Activated CD4-positive, alpha-beta T cell treated with anti-CD3 and anti-CD28 coated beads for 24 hours (primary cell): ENCODE measurements around the gene EPB41L2.
"Not testable (repeated sequence)": the region's sequence is repeated elsewhere in the genome, so short reads cannot be mapped to it uniquely, and the experiment has no call there.

Experiments used
- DNase-seq, 2 donors: peaks; one replicate each; pipeline ENCODE4 v3.0.0-alpha.2; 2020; ENCODE audit warnings: low read depth in 2 of 2

The EPB41L2 gene

DNA sequence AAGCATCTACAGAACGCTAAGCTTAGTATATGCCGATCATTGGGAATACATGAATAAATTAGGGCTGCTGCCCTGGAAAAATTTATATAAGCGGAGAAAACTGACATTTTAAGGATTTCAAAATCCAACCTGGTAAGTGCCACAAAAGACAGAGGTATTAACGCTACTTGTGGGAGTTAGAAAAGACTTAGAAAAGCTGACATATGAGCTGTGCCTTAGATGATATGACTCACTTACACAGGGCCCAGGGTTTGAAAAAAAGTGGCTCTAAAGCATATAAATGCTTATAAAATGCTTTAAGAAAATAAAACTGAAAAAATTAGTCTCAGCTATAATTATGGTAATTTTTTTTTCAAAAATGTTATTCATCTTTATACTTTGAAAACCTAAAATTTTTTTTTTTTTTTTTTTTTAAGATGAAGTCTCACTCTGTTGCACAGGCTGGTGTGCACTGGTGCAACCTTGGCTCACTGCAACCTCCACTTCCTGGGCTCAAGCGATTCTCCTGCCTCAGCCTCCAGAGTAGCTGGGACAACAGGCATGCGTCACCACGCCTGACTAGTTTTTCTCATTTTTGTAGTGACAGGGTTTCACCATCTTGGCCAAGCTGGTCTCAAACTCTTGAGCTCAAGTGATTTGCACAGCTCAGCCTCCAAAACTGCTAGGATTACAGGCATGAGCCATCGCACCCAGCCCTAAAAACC lies 25.7 kb downstream of the EPB41L2 start:
- no peak for DNase-seq

DNA sequence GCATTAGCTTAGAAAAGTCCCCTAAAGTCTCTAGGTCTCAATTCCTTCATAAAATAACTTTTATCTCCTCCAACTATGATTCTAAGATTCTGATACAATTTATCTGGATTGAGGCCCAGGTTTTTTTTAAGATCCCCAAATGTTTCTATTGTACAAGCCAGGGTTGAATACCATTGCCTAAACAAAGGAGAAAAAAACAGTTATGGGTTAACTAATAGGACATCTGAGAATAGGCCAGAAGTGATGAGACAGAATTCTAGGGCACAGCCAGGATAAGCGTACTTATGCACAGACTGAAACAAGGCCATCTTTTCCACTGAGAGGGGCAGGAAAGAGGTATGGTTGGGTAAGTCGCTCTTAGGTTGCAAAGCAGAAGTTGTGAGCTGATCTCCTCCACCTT lies 26.4 kb downstream of the EPB41L2 start:
- no peak for DNase-seq

DNA sequence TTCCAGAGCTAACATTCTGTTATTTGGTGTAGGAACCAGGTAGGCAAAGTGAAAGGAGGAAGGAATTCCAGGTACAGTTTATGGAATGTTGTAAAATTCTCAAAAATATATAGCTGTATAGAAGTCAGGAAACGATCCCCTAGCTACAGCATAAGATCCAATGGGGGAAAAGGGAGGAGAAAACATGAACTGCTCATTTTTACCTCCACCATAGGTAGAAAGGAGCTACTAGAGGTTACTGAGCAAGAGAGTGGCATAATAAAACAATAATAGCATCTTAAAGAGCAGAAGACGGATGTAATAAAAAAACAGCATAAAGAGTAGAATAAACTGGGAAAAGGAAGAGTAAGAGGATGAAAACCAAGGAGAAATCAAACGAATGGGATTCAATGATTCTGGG lies 26.9 kb downstream of the EPB41L2 start:
- no peak for DNase-seq

DNA sequence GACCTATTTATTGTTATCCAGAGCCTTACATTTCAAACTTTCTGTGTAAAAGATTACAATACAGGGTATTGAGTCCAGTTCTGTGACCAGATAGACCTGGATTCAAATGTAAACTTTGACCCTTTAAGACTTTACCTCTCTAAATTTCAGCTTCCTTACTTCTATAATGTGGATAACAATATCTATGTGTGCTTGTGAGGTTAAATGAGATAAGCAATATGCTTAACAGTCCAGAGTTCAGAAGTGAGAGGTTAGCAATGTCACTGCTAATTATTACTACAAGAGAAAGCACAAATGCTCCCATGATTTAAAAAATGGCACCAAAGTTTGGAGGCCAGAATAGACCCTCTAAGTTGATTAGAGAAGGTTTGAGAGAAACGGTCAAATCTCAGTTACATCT lies 27.5 kb downstream of the EPB41L2 start:
- no peak for DNase-seq

DNA sequence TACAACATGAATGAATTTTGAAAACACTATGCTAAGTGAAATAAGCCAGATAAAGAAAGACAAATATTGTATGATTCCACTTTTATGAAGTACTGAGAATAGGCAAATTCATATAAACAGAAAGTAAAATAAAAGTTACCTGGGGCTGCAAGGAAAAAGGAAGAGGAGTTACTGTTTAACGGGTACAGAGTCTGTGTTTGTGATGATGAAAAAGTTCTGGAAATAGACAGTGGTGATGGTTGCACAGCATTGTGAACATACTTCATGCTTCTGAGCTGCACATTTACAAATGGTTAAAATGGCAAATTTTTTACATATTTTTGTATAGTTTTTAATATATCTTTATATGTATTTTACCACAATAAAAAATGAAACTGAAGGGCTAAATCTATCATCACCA lies 29.4 kb downstream of the EPB41L2 start:
- no peak for DNase-seq

DNA sequence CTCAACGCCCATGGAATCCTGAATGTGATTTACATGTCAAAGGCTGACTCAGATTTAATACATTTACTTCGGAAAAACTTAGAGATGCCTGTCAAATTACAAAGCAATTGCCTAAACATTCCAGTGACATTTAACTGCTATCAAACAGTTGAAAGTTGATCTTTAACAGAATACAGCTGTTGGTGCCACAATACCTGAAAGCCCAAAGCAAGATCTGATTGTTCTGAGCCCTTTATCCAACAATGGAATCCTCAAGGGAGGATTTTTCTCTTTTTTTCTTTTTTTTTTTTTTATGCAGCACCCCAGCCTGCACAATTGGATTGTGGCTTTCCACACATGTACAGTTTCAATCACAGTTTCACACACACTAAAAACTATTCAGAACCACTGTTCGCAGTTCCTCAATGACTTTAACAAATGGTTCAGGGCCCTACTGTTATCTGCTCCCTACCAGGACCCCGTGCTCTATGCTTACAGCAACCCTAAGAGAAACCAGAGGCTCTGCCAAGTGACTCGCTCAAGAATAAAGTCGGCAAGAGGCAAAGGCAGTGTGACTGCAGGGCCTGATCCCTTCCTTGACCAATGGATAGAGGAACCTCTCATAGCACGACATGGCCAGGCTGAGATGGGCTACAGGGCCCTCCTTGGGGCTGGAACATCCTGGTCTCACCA lies 33.3 kb downstream of the EPB41L2 start:
- DNase-seq = no peak

DNA sequence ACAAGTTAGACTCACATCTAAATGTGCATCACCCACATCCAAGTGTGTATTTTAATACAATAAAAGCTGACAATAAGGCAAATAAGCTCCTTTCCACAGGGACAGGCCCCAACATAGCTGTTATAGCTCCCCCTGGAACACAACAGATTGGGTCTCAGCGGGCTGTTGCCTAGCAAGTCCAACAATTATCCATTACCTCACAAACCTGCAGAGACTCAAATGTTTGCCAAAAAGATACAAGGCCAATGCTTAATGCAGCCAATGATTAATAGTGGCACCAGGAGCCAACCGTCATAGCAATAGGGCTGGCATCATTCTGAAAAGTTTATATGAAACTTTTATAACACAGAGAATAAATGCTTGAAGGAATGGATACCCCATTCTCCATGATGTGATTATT lies 35.7 kb downstream of the EPB41L2 start:
- no peak for DNase-seq

DNA sequence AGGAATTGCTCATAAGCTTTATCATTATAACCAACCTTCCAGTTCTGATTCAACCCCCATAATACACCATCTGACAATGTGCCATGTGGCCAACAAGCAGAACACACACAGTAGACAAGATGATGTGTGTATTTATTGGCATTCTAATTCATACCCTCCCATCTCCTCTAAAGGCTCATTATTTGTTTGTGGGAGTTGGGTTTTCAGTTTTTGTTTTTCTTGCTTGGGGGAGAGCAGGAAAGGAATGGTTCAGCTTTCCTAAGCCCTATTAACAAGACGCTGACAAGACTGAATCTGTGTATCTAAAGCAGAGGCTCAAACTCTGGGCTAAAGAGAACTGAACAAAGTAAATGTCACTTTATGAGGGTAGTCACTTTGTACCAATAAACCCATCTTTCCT lies 36.8 kb downstream of the EPB41L2 start:
- DNase-seq = no peak

DNA sequence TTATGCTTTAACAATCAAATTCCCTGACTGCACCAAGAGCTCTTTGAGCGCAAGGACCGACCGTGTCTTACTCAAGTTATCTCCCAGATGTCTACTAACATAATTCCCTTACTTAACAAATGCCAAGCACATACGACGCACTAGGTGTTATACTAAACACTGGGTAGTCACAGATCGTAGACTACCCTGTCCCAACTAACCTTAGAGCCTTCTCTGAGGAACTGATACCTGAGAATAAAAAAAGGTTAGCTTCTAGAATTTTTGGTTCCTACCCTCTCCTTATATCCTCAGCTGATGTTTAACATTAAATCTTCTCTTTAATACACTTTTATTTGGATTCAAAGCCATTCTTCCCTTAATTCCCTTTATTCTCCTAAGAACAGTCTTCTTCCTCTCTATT lies 38.5 kb downstream of the EPB41L2 start:
- DNase-seq = no peak

DNA sequence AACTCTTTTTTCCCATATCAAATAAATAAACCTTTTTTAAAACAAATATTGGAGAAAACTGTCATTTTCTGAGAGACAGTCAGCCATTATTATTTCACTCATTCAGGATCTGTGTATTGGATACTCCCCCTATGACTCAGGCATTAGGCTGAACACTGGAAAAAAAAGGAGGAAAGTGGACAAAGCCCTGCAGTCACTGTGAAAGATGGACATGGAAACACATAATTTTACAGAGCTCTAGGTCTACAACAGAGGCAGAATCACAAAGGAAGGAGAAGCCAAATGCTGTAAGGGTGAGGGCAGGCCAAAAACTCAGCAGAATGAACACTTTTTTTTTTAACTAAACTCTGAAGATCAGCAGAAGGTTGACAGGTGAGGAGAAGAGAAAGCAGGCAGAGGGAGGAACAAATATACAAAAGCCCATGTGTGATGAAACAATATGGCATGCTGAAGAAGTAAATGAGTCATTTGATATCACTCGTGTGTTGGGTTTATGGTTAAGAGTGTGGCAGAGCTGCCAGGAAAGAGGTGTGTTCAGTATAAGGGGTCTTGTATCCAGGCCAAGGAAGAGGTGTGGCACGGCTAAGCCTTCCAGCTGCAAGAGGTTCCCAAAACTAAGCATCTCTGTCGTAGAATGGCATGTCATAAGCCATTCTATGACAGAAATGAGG lies 39.1 kb downstream of the EPB41L2 start:
- no peak for DNase-seq

DNA sequence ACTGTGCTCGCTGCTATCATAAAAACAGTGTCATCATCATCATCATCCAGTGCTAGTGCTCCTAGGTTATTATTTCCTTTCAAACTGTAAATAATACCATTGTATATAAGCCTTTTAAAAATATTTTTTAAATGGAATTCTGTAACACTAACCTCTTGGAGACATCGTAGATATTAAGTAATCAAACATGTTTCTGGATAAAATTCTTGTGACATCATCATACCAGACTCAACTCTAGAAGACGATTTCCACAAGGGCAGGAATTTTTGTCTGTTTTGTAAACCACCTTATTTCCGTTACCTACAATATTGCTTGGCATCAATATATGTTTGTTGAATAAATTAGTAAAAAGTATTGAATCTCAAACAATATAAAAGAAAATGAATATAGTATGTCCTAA lies 40.4 kb downstream of the EPB41L2 start:
- DNase-seq = no peak

DNA sequence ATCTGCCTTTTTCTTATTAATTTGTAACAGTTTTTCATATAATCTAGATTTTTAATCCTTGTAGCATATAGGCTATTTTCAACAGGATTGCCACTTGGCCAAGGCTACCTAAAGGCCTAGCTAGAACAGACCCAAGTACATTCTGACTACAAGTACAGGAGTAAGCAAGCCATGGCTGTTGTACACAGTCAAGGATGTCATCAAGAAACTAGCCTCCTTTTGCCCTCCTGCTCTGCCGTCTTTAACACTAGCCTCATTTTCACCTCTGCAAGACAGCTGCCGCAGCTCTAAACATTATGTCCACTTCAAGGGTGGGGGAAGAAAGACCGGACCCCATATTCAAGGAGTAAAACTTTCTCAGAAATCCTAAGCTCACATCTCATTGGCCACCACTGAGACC lies 45.1 kb downstream of the EPB41L2 start:
- DNase-seq = no peak

DNA sequence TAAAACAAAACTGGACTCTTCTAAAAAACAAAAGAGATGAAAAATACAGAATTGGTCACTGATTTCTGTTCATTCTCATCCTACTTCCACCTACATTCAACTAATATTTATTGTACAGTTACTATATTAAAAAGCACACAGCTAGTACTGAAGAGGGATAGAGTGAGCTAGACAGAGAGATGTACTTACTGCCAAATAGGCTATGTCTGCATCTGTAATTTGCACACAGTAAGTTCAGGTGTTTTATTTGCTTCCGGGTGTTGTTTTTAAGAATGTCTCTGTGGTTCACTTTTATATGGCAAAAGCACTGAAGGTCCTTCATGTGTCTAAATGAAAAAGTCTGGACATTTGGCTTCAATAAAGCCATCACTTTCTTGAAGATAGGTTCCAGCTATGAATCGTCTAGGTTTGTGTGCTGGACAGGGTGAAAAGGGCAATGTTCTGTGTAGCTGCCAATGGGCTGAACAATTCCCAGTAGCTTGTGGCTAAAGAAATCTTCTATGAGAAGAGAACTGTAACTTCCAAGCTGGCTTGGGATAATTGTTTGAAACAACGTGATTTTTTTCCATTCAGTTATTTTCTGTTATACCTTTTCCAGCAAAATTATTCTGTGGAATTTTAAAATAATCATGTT lies 47.3 kb downstream of the EPB41L2 start:
- DNase-seq = no peak

DNA sequence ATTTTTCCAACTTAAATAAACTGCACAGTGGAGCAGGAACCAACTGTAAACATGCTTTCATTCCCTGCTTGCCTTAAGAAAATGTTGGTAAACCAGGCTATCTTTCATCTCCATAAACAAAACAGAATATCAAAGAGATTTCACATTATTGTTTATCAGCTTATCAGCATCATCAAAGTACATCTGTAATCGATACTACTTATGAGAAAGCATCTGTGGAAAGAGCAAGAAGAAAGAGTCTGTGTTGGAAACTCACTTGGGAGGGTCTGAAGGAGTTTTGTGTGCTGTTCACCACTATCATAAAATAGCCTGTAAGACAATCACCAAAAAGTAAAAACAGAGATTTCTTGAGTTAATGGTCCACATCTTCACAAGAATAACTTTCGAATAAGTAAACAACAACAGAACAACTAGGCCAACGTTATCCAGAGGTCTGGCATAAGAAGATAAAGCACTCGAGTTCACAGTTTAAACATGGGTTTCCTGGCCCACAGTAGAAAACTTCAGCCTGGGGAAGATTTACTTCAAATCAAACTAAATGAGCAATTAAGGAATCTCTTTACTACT lies 47.9 kb downstream of the EPB41L2 start:
- no peak for DNase-seq

DNA sequence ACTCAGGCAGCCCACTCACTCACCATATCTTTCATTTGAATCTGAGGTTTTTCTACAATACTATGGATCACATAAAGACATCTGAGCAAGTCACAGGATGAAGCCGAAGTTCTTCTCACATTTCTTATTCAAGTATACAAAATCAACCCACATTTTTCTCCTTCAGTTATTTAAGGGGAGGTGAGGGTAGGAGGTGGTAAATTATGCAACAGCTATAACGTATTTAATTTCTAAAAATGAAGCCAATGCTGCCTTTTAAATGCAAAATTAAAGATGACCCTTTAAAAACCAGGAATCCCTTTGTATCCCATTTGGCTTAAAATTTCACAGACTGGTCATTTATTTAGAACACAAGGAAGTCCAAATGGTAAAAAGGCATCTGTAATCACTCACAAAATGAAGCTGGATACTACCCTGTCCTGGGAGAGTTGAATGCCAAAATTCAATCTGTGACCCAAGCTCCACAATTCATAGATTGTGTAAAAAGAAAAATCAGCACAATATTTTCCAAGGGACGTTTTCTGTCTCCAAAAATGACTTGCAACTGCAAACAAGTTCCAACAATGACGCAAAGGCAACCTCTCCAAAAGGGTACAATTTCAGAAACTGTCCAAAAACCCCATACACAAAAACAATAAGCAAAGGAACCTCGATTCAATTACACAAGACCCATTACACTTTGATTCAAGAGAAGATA lies 48.8 kb downstream of the EPB41L2 start:
- no peak for DNase-seq

DNA sequence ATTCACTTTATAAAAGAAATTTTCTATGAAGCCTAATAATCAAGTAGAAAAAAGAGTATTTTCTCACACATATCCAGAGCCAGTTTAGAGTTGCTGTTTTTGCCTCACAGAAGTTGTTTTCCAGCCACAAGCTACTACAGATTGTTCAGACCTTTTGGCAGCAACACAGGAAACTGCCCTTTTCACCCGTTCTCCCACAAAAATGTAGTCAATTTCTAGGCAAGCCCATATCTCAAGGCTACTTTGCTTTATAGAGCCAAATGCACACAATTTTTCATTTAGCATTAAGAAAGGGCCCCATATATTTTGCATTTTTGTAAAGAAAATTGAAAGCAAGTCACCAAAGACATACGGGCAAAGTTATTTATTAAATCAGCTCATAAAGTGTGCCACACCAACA lies 49.5 kb downstream of the EPB41L2 start:
- DNase-seq = no peak

DNA sequence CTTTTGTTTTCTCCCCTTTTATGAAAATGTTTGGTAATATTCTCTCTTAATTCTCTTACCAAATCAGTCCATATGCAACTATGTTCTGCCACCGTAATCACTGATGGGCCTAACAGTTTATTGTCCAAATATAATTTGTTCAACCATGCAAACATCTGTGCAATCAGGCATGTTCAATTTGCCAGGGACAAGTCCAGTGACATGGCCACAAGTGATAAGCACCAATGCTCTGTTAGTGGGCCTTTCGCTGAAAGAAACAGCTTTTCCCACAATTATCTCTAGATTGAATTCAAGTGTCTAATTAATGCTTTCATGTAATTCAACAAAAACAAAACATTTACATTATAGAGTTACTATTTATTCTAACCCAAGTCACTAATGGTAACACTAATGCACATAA lies 53.3 kb downstream of the EPB41L2 start:
- DNase-seq = no peak

DNA sequence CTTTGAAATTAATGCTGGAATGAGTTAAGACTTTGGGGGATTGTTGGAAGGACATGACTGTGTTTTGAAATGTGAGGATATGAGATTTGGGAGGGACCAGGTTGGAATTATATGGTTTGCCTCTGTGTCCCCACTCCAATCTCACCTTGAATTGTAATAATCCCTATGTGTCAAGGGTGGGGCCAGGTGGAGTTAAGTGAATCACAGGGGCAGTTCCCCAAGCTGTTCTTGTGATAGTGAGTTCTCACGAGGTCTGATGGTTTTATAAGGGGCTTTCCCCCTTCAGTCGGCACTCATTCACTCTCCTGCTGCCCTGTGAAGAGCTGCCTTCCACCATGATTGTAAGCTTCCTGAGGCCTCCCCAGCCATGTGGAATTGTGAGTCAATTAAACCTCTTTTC lies 54.1 kb downstream of the EPB41L2 start:
- not testable (repeated sequence) for DNase-seq

DNA sequence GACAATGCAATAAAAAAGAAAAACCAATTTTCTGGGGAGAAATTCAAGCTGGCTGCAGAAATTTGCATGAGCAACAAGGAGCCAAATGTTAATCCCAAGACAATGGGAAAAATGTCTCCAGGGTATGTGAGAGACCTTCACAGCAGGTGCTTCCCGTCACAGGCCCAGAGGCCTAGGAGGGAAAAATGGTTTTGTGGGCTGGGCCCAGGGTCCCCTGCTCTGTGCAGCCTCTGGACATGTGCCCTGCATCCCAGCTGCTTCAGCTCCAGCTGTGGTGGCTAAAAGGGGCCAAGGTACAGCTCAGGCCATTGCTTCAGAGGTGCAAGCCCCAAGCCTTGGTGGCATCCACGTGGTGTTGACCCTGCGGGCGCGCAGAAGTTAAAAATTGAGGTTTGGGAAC lies 55.1 kb downstream of the EPB41L2 start:
- not testable (repeated sequence) for DNase-seq

DNA sequence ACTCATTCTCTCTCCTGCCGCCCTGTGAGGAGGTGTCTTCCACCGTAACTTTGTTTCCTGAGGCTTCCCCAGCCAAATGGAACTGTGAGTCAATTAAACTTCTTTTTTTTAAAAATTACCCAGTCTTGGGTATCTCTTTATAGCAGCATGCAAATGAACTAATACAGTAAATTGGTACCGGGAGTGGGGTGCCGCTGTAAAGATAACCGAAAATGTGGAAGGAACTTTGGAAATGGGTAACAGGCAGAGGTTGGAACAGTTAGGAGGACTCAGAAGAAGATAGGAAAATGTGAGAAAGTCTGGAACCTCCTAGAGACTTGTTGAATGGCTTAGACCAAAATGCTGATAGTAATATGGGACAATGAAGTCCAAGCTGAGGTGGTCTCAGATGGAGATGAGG lies 55.8 kb downstream of the EPB41L2 start:
- no peak for DNase-seq

DNA sequence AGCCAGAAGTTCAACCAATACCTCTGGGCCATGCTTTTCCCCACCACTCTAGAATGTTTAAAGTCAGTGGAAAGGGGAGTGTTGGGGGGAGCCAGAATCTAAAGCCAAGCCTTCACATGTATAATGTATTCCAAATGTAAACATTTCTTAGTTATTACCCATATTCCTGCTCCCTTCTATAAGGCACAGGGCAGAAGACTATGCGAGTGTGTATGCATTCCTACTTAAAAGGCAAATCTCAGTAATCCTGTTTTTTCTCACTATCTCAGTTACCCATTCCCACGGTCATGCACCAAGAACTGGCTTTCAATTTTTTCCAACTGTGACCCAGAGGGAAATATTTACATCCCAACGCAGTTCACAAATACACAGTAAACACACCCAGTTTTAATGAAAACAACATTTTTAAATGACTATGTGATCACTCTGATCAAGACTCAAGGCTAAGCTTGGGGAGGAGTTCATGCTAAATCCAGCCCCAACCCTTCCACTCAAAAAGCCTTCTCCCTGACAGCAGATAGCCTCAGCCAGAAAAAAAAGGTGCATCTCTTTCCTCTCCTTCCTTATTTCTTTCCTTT lies 57.5 kb downstream of the EPB41L2 start:
- no peak for DNase-seq
